Frontal cortex (tissue), 4 donors: ENCODE measurements around the gene WNT9A. TPM values are rescaled to one million over a fixed set of nuclear protein-coding genes. Genes with fewer than 3 reads are reported as not detected.

Source experiments
- DNase-seq, 2 donors: peaks; one replicate each; pipeline ENCODE4 v3.0.0; 2012; ENCODE audit warnings: low spot score in 2 of 2
- FAIRE-seq: peaks from 2 replicates; lab custom pipeline; 2012; peaks lifted over from hg19 to GRCh38; lab: Jason Lieb, UNC
- total RNA-seq: library from RNA; depleted of rRNA; stranded (reverse); fragments of >200 nt; gene quantifications from one replicate; pipeline ENCODE4 v1.2.3, GENCODE V29; 2014
- donor health status: control.
- donor health status: control.
- donor health status: control.

The WNT9A gene
- total RNA-seq, 1 donor from 2014 or later: 1.2 TPM

- DNase-seq (no peak), FAIRE-seq (no peak)
These were observed 21.4 kb downstream of the WNT9A start for GRCh38 chr1:227926216-227926791.

GRCh38 chr1:227925582-227926198, 22.0 kb downstream of the WNT9A start:
- DNase-seq (no peak), FAIRE-seq (no peak)

GRCh38 chr1:227924833-227925574, 22.7 kb downstream of the WNT9A start:
- DNase-seq (no peak), FAIRE-seq (no peak)

GRCh38 chr1:227924168-227924832, 23.4 kb downstream of the WNT9A start:
- no peak for FAIRE-seq
- DNase-seq: no peak

GRCh38 chr1:227923353-227924167, 24.2 kb downstream of the WNT9A start:
- FAIRE-seq (no peak), DNase-seq (no peak)

GRCh38 chr1:227922501-227923352, 25.0 kb downstream of the WNT9A start:
- DNase-seq (no peak), FAIRE-seq (no peak)

GRCh38 chr1:227921461-227922185, 26.1 kb downstream of the WNT9A start:
- DNase-seq (no peak), FAIRE-seq (no peak)

- FAIRE-seq (no peak), DNase-seq (no peak)
These were observed 26.8 kb downstream of the WNT9A start for GRCh38 chr1:227920896-227921295.

GRCh38 chr1:227920426-227920825, 27.3 kb downstream of the WNT9A start:
- FAIRE-seq (no peak), DNase-seq (no peak)

GRCh38 chr1:227919906-227920305, 27.8 kb downstream of the WNT9A start:
- FAIRE-seq: no peak
- DNase-seq: peak; percentile 53 to 54

GRCh38 chr1:227918736-227919135, 29.0 kb downstream of the WNT9A start:
- FAIRE-seq (no peak), DNase-seq (no peak)

GRCh38 chr1:227918083-227918700, 29.5 kb downstream of the WNT9A start:
- FAIRE-seq: no peak
- DNase-seq: no peak

- DNase-seq (peak; percentile 62 to 74), FAIRE-seq (no peak)
These were observed 30.4 kb downstream of the WNT9A start for GRCh38 chr1:227917081-227917950.

GRCh38 chr1:227916655-227917054, 31.1 kb downstream of the WNT9A start:
- DNase-seq: no peak
- no peak for FAIRE-seq

- FAIRE-seq (no peak), DNase-seq (no peak)
These were observed 31.9 kb downstream of the WNT9A start for GRCh38 chr1:227915564-227916553.
